HG02678 (cell line): ENCODE data around the gene NRL.
"Not testable (repeated sequence)": the region's sequence is repeated elsewhere in the genome, so short reads cannot be mapped to it uniquely, and the experiment has no call there.

ENCODE experiments used
- ATAC-seq: cut with Tn5 transposase; IDR thresholded peaks from one replicate; pipeline ENCODE4 v1.9.1; 2021; ENCODE audit warnings: mild to moderate bottlenecking, moderate library complexity; ENCODE audit not compliant: unreplicated experiment

The NRL gene

DNA sequence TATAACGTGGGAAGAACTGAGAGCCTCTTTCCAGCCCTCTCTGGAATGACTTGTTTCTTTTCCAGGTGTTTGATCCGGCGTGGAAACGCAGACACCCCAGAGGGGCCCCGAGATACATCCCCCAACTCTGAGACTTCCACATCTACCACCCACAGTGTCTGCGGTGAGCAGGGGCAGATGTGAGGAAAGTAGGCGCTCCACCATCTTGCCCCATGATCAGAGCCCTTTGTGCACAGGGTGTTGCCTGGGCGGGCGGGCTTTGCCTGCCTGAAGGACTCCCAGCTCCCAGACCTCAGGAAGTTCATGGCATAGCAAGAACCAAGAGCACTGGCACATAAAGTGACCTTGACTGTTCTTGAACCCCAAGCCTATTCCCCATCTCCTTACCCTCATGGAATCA is 60.1 kb downstream of the NRL start:
- no peak for ATAC-seq

DNA sequence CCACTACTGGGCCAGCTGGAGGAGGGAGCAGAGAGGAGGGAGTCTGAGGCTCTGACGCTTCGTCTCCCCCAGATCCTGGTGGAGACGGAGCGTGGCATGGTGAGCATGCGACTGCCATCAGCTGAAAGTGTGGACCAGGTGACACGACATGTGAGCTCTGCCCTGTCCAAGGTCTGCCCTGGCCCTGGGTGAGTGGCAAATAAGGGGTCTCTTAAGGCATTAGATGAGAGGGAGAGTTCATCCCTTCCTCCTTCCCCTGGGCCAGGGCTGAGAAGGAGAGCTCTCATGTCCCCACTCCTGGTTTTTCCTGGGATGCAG is 60.5 kb downstream of the NRL start:
- no peak for ATAC-seq

DNA sequence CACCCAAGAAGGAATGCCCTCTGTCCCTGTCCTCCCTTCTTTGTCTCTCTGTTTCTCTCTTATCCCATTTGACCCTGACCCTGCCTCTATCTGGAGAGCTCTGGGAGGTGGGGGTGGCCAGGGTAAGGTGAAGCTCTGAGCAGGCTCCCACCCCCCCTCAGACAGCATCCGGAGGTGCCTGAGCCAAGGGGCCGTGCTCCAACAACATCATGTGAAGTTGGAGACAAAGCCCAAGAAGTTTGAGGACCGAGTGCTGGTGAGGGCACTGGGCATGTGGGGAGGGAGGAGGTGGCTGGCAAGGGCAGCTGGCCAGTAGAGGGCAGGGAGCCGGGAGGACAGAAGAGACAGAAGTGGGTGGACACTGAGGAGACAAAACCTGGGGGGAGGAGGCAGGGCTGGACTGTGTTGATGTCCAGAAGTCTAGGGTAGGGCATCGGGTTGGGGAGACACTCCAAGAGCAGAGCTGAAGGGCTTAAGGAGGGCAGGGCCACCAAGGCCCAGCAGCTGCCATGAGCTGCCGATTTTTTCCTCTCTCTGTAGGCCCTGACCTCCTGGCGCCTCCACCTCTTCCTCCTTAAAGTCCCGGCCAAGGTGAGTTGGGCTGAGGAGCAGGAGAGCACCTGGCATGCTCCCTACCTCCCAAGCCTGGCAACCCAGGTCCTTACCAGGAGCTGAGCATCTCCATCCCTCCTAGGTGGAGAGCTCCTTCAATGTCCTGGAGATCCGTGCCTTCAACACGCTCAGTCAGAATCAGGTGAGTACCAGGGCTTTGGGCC is 61.0 kb downstream of the NRL start:
- ATAC-seq = no peak

DNA sequence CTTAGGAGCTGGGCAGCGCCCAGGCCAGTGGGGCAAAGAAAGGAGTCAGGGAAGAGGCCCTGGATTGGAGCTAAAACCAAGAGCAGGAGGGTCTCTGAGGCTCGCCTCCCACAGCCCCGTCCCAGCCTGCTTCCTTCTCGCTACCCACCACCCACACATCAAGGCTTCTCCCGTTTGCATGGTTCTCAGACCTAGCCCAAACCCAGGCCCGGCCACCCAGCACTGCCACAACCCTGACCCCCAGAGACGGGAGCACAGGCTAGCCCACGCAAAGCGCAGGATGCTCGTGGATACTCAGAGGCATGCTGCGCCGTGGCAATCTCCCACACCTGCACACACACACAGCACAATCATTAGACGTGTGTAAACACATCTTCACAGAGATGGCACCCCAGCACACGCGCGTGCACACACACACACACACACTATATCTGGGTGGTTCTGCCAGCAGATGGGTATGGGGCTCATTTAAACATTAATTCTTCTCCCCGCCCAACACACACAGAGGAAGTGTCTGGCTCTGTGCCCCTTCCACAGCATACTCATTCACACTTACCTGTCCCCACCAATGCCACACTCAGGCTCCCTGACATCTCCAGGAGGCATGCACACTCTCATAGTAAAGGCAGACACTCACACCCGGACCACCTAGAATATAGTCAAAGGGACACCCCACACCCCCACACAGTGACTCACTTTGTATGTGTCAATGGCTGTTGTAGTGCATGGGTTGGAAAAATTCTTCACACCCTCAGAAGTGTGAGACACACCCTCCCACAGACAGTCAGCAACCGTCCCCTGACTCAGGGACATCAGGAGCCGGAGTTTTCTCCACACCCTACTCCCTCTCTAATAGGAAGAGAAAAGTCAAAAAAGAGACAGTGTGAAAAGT is 61.8 kb downstream of the NRL start:
- no peak for ATAC-seq

DNA sequence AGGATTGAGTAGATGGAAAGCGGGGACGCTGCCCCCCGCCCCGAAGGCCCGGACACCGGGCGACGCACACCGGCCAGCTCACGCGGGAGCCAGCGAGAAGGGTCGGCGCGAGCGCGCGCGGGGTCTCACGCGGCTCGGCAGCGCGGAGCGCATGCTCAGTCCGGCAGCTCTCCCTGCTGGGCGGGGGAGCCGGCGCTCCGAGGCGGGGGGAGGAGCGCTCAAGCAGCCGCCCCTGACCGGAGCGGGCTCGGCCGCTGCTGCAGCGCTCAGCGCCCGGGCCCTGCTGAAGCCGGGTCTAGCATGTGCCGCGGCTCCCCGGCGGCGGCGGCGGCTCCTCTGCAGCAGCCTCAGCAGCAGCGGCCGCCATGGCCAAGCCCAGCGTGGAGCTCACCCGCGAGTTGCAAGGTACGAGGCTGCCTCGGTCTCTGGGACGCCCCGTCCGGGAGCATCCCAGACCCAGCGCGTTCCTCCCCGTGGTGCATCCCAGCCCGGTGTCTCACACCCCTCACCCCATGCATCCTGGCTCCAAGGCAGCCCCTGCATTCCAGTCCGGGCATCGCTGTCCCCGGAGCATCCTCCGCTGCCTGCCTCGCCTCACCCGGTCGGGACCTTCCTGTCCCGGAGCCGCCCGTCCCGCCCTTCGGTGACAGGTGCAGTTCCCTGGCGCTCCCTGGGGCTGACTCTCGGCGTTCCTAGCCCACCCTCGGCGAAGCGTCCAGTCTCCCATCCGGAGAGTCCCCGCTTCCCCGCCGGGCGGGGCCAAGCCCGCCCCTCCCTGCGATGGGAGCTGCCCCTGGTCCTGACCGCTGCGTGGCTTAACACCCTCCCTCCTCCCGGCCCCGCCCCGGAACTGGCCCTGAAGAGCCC is 62.7 kb downstream of the NRL start, which contains the start of gene CARMIL3:
CARMIL3 (plus strand) TSS at position 221 of the 867 bp plus-strand sequence; CDS start at position 366, 145 bp downstream.
- peak; percentile 76 for ATAC-seq

- ATAC-seq = no peak
Observed at GRCh38 chr14:24051176-24051788, 63.5 kb downstream of the NRL start.

DNA sequence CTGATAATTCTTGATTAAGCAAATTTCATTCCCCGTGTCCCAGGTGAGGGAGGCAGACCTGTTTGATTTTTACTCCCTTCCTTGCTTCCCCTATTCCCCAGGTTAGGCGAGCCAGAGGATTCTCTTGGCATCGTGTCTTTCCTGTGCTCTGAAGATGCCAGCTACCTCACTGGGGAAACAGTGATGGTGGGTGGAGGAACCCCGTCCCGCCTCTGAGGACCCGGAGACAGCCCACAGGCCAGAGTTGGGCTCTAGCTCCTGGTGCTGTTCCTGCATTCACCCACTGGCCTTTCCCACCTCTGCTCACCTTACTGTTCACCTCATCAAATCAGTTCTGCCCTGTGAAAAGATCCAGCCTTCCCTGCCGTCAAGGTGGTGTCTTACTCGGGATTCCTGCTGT is 64.0 kb downstream of the NRL start:
- not testable (repeated sequence) for ATAC-seq

- ATAC-seq = not testable (repeated sequence)
Observed at GRCh38 chr14:24049002-24049401, 65.7 kb downstream of the NRL start.

- ATAC-seq = no peak
Observed at GRCh38 chr14:24042746-24043145, 72.0 kb downstream of the NRL start.

- no peak for ATAC-seq
Observed at GRCh38 chr14:24040692-24041091, 74.1 kb downstream of the NRL start.

DNA sequence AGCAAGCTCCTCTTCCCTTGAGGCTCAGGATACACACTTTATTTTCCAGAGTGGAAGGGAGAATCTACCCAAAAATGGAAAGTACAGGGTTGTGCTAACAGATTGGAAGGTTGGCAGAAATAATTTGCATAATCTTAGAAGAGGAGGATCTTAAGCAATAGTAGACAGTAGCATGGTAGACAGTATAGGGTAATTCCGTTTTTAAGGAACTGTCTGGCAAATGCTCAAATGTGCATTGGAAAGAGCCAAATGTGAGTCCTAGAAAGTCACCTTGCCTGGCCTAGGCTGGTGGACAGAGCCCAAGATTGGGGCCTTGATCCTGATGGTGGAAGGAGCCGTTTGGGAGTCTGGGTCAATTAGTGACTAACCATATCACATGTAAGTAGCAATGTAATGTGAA is 76.1 kb downstream of the NRL start:
- ATAC-seq = no peak

DNA sequence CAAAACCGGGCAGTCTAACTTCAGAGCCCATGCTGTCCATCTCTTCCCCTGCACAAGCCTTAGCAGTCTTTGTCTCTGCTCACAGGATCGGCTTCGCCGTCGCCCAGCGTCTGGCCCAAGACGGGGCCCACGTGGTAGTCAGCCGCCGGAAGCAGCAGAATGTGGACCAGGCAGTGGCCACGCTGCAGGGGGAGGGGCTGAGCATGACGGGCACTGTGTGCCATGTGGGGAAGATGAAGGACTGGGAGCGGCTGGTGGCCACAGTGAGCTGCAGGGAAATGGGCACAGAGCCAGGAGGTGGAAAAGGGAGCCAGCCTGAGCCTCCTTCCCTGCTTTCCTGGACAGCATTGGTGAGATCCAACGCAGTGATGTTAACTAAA is 77.1 kb downstream of the NRL start:
- no peak for ATAC-seq

- ATAC-seq = not testable (repeated sequence)
Observed at GRCh38 chr14:24036963-24037657, 77.6 kb downstream of the NRL start.

DNA sequence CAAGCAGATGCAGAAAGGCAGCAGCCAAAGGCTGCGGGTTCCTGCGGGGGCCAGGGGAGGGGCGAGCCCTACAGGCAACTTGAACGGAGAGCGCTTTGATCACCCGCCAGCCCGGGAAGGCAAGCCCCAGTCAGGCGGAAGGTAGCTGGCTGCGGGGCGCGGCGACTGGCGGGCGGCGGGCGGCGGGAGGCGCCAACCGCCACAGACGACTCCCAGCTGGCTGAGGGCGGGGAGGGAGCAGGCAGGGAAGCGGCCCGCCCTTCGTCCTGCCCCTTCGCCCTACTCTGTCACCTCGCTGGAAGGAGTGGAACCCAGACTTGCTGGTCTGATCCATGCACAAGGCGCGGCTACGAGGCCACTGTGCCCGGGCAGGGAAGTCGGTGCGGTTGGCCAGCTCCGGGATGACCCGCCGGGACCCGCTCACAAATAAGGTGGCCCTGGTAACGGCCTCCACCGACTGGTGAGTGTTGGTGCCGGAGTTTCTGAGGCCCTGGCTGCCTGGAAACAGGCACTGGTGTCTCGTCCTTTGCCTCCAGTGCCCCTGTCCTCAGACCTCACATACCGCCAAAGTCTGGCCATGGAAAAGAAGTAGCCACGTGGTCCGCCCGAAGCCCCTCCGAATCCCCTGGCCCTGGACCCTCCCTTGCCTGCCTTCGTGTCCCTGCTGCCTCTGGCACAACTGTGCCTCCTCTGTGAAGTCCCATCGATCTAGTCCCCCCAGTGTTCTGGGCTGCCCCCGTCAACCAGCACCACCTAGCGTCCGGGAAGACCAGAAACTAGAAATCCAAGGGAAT is 78.4 kb downstream of the NRL start:
- peak; percentile 73 for ATAC-seq

DNA sequence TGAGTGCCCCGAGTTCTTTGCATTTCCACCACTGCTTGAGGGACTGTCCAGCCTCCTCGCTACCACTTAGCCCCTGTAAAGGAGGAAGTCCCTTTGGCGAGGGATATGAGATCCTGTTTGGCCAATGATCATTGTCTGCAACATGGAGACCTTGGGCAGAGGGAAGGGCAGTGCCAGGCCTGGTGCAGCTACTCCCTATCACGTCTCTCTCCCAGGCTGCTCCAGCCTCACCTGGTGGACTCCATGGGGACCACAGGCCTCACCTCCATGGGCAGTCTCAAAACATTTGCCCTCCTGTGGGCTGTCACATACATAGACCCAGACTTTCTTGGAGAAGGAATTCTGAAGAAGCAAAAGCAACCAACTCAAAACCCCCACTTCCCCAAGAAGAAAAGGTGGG is 79.0 kb downstream of the NRL start:
- not testable (repeated sequence) for ATAC-seq

DNA sequence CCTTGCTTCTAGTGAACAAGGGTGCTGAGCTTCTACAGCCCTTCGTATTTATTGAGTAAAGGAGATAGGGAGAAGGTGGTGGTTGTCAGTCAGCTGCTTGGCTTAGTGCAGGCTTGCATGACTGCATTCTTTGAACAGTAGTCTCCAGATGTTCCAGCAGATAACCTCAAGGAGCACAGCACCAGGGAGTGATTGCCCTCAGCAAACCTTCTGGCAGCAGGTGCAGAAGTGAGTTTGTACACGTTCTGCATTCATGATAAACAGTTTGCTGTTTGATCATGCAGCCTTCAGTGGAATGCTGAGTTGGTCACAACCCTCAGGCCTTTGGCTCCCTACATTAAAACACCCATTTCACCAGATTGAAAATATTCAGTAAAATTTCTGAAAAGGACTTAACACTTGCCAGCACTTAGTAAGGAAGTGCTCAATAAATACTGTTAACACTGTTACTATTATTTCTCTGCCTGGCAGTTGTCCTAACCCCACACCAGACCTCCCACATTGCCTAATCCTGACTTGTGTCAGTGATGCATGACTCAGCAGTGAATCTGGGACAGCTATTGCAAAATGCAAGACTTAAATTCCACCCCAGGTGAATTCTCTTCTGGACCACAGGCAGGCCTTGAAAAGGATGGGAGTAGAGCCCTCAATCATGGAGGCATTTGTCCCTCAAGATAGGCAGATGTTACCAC is 81.9 kb downstream of the NRL start:
- ATAC-seq = no peak

GRCh38 chr14:24031331-24031730 is 83.4 kb downstream of the NRL start:
- ATAC-seq = not testable (repeated sequence)

GRCh38 chr14:24029687-24030086 is 85.1 kb downstream of the NRL start:
- ATAC-seq = not testable (repeated sequence)
